ENCODE data around the gene KRT12. TPM values are rescaled to one million over a fixed set of nuclear protein-coding genes. Genes with fewer than 3 reads are reported as not detected.
A peak's percentile ranks its signal among the peaks of the same experiment; 100 is the strongest.

KRT12 gene
- total RNA-seq, 2 experiments from 2014 or later = not detected

- Mint-ChIP-seq H3K27ac (no peak overlapping the region), H3K9me3 (no peaks in the 10 kb centered on the region), H3K4me1 (no peaks in the 10 kb centered on the region), H3K36me3 (peaks cover 2% of the 10 kb centered on the region), H3K27me3 (no peaks in the 10 kb centered on the region), H3K4me3 (no peak overlapping the region)
- no peak for DNase-seq
Observed at GRCh38 chr17:40839194-40839593, 27.8 kb downstream of the KRT12 start.

- Mint-ChIP-seq H3K9me3 (no peaks in the 10 kb centered on the region), H3K27ac (no peak overlapping the region), H3K4me3 (no peak overlapping the region), H3K27me3 (no peaks in the 10 kb centered on the region), H3K36me3 (peaks cover 2% of the 10 kb centered on the region), H3K4me1 (peaks cover 5% of the 10 kb centered on the region)
- no peak for DNase-seq
Observed at GRCh38 chr17:40836020-40836419, 31.0 kb downstream of the KRT12 start.

GRCh38 chr17:40833882-40834281 is 33.1 kb downstream of the KRT12 start:
- H3K4me3 Mint-ChIP-seq = no peak overlapping the region
- peaks cover 5% of the 10 kb centered on the region for H3K4me1 Mint-ChIP-seq
- H3K27me3 Mint-ChIP-seq = no peaks in the 10 kb centered on the region
- peaks cover 10% of the 10 kb centered on the region for H3K36me3 Mint-ChIP-seq
- no peak for DNase-seq
- H3K9me3 Mint-ChIP-seq = no peaks in the 10 kb centered on the region
- no peak overlapping the region for H3K27ac Mint-ChIP-seq

- Mint-ChIP-seq H3K27ac (no peak overlapping the region), H3K36me3 (peaks cover 12% of the 10 kb centered on the region), H3K9me3 (no peaks in the 10 kb centered on the region), H3K27me3 (no peaks in the 10 kb centered on the region), H3K4me3 (no peak overlapping the region), H3K4me1 (peaks cover 8% of the 10 kb centered on the region)
- DNase-seq = no peak
Observed at GRCh38 chr17:40832840-40833239, 34.2 kb downstream of the KRT12 start.

GRCh38 chr17:40830085-40830776 is 36.8 kb downstream of the KRT12 start:
- no peak overlapping the region for H3K4me3 Mint-ChIP-seq
- peaks cover 6% of the 10 kb centered on the region for H3K27me3 Mint-ChIP-seq
- no peak overlapping the region for H3K27ac Mint-ChIP-seq
- no peak for DNase-seq
- peaks cover 18% of the 10 kb centered on the region for H3K36me3 Mint-ChIP-seq
- peaks cover 19% of the 10 kb centered on the region for H3K4me1 Mint-ChIP-seq
- H3K9me3 Mint-ChIP-seq = no peaks in the 10 kb centered on the region

- DNase-seq = no peak
- H3K36me3 Mint-ChIP-seq = peaks cover 25% of the 10 kb centered on the region
- H3K27me3 Mint-ChIP-seq = peaks cover 6% of the 10 kb centered on the region
- peaks cover 24% of the 10 kb centered on the region for H3K4me1 Mint-ChIP-seq
- H3K27ac Mint-ChIP-seq = no peak overlapping the region
- H3K4me3 Mint-ChIP-seq = no peak overlapping the region
- no peaks in the 10 kb centered on the region for H3K9me3 Mint-ChIP-seq
Observed at GRCh38 chr17:40828454-40829044, 38.5 kb downstream of the KRT12 start.

GRCh38 chr17:40827746-40828453 is 39.1 kb downstream of the KRT12 start:
- peaks cover 6% of the 10 kb centered on the region for H3K27me3 Mint-ChIP-seq
- H3K4me1 Mint-ChIP-seq = peaks cover 22% of the 10 kb centered on the region
- H3K9me3 Mint-ChIP-seq = no peaks in the 10 kb centered on the region
- no peak for DNase-seq
- H3K27ac Mint-ChIP-seq = peak overlapping the region; percentile 12
- peak overlapping the region; percentile 23 for H3K4me3 Mint-ChIP-seq
- H3K36me3 Mint-ChIP-seq = peaks cover 25% of the 10 kb centered on the region

DNA sequence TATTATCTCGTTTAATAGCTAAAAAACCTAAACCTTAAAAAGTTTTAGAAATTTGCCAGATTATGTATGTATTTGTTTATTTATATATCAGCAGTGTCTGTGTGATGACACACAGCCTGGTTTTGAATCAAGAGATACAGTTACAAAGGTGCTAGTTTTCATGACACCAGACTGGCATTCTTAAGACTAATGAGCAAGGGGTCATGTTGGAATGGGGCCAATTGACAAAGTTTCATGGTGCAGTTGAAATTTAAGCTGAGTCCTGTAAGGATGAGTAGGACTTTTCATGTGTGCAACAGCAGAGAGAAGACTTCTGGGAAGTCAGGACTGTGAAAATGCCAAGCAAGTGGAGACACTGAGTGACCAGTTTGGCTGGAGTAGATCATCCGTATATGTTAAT is 41.4 kb downstream of the KRT12 start:
- peaks cover 6% of the 10 kb centered on the region for H3K27me3 Mint-ChIP-seq
- H3K4me3 Mint-ChIP-seq = no peak overlapping the region
- no peak for DNase-seq

DNA sequence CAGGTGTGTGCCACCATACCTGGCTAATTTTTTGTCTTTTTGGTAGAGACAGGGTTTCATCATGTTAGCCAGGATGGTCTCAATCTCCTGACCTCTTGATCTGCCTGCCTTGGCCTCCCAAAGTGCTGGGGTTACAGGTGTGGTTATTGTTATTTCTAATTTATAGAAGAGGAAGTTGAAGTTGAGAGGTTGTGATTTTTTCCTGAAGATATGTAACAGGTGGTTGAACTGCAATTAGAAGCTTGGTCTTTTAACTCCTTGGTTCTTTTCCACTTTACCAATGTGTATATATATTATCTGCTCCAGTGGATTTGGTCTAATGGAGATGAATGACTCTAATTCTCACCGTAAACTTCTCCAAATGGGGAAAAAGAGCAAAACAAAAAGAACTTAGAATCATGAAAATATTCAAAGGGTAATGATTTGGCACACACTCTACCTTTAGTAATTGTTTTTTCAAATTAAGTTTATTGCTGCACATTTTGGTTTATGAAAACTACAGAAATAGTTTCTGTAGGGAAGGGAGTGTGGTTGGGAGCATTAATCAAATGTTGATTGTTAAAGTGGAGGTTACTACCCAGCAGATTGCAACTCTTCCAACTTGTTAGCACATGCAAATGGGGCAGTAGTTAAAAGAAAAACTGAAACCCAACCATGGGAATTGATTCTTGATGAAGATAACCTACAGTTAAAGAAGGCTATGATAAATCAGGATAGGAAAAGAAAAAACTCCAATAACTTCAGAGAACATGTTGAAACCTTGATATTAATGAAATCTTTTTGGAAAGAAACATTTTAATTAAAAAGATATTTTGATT is 42.8 kb downstream of the KRT12 start:
- H3K4me1 Mint-ChIP-seq = peaks cover 29% of the 10 kb centered on the region
- no peak overlapping the region for H3K27ac Mint-ChIP-seq
- no peak for DNase-seq

More for the DNA sequence above, 41.4 kb downstream of the KRT12 start:
- H3K9me3 Mint-ChIP-seq = no peaks in the 10 kb centered on the region
- H3K36me3 Mint-ChIP-seq = peaks cover 33% of the 10 kb centered on the region
- H3K27ac Mint-ChIP-seq = no peak overlapping the region
- H3K4me1 Mint-ChIP-seq = peaks cover 21% of the 10 kb centered on the region

DNA sequence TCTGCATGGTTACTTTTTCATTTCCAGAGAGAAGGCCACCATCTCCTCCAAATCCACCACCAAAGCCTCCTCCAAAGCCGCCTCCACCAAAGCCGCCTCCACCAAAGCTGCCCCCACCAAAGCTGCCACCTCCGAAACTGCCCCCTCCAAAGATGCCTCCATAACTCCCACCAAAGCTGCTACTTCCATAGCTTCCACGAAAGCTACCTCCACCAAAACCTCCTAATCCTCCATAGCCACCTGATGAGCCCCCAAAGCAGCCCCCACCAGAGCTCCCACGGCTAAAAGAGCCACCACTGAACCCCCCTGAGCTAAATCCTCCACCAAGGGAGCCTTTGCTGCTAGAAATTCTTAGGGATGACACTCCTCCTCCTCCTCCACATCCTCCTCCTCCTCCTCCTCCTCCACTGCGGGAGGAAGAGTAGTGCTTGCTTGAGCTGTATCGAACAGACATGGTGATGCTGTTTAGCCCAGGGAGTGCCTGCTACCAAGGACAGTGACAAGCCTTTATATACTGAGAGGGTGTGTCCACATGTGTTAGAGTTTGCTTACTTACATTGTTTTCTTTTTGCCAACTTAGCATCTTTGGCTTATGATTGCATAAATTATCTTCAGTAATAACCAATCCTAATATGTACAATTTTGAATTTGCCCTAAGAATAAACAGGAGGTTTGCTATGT is 44.8 kb downstream of the KRT12 start, which contains the start of gene KRT10:
KRT10 (minus strand) TSS at position 483 of the 681 bp plus-strand sequence; CDS start at position 454, 29 bp downstream.
- peaks cover 28% of the 10 kb centered on the region for H3K4me1 Mint-ChIP-seq
- no peak within 1 kb of the TSS for H3K4me3 Mint-ChIP-seq
- H3K9me3 Mint-ChIP-seq = peaks cover 2% of the 10 kb centered on the region
- peaks cover 6% of the 10 kb centered on the region for H3K27me3 Mint-ChIP-seq
- peaks cover 39% of the 10 kb centered on the region for H3K36me3 Mint-ChIP-seq
- no peak within 1 kb of the TSS for H3K27ac Mint-ChIP-seq
- no peak for DNase-seq

More for the DNA sequence above, 42.8 kb downstream of the KRT12 start:
- H3K27me3 Mint-ChIP-seq = peaks cover 6% of the 10 kb centered on the region
- H3K4me3 Mint-ChIP-seq = no peak overlapping the region
- H3K36me3 Mint-ChIP-seq = peaks cover 31% of the 10 kb centered on the region
- H3K9me3 Mint-ChIP-seq = no peaks in the 10 kb centered on the region

DNA sequence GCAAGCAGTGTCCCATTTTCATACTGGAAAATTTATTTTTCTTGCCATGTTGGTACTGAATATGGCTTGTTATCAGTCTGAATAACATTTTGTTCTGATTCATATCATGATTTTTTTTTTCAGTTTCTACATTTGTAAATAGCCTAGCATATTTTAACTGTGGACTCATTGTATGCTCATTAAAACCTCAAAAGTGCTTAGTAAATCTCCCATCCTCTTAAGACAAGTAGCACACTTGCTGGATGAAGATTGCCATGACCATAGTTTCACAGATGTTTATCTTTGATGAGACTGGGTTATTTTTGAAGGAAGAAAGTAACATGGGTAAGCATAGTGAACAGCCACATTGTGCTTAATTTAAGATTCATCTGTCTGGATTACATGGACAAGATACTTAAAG is 45.5 kb downstream of the KRT12 start:
- H3K4me1 Mint-ChIP-seq = peaks cover 26% of the 10 kb centered on the region
- H3K4me3 Mint-ChIP-seq = no peak overlapping the region
- no peak for DNase-seq
- peaks cover 5% of the 10 kb centered on the region for H3K27me3 Mint-ChIP-seq
- H3K27ac Mint-ChIP-seq = no peak overlapping the region
- H3K9me3 Mint-ChIP-seq = peaks cover 2% of the 10 kb centered on the region
- H3K36me3 Mint-ChIP-seq = peaks cover 46% of the 10 kb centered on the region

DNA sequence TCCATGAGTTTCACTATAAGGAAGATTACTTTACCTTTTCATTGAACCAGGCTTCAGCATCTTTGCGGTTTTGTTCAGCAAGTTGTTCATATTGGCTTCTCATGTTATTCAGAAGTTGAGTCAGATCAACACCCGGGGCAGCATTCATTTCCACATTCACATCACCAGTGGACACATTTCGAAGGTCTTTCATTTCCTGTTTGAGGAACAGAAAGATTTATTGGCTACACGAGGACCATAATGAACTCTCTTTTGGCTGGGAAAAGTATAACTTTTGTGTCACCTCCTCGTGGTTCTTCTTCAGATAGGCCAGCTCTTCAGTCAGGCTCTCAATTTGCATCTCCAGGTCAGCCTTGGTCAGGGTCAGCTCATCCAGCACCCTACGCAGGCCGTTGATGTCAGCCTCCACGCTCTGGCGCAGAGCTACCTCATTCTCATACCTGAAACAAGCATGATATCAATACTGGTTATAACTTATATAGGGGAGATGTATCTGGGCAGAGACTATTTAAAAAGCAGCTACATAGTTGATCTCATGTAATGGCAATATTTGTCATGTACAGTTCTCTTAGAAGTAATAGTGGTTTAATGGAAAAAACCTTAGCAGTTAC is 46.7 kb downstream of the KRT12 start:
- H3K27me3 Mint-ChIP-seq = no peaks in the 10 kb centered on the region

GRCh38 chr17:40819528-40820125 is 47.4 kb downstream of the KRT12 start:
- no peak for DNase-seq
- Mint-ChIP-seq H3K27me3 (peaks cover 2% of the 10 kb centered on the region), H3K27ac (peak overlapping the region; percentile 78), H3K36me3 (peaks cover 40% of the 10 kb centered on the region), H3K4me3 (peak overlapping the region; percentile 86), H3K4me1 (peaks cover 20% of the 10 kb centered on the region), H3K9me3 (peaks cover 2% of the 10 kb centered on the region)

More for the DNA sequence above, 46.7 kb downstream of the KRT12 start:
- H3K4me1 Mint-ChIP-seq = peaks cover 23% of the 10 kb centered on the region
- peaks cover 43% of the 10 kb centered on the region for H3K36me3 Mint-ChIP-seq
- H3K27ac Mint-ChIP-seq = no peak overlapping the region
- peaks cover 2% of the 10 kb centered on the region for H3K9me3 Mint-ChIP-seq
- no peak for DNase-seq
- H3K4me3 Mint-ChIP-seq = peak overlapping the region; percentile 86

Data from activated naive CD8-positive, alpha-beta T cell treated with anti-CD3 and anti-CD28 coated beads for 36 hours (primary cell).